HG03469 (cell line): ENCODE results near the gene NATD1.
"Not testable (repeated sequence)": the region's sequence is repeated elsewhere in the genome, so short reads cannot be mapped to it uniquely, and the experiment has no call there.

Experiments used
- ATAC-seq: cut with Tn5 transposase; IDR thresholded peaks from one replicate; pipeline ENCODE4 v1.9.1; 2021; ENCODE audit warnings: mild to moderate bottlenecking, moderate library complexity, moderate number of reproducible peaks; ENCODE audit not compliant: unreplicated experiment

The NATD1 gene

DNA sequence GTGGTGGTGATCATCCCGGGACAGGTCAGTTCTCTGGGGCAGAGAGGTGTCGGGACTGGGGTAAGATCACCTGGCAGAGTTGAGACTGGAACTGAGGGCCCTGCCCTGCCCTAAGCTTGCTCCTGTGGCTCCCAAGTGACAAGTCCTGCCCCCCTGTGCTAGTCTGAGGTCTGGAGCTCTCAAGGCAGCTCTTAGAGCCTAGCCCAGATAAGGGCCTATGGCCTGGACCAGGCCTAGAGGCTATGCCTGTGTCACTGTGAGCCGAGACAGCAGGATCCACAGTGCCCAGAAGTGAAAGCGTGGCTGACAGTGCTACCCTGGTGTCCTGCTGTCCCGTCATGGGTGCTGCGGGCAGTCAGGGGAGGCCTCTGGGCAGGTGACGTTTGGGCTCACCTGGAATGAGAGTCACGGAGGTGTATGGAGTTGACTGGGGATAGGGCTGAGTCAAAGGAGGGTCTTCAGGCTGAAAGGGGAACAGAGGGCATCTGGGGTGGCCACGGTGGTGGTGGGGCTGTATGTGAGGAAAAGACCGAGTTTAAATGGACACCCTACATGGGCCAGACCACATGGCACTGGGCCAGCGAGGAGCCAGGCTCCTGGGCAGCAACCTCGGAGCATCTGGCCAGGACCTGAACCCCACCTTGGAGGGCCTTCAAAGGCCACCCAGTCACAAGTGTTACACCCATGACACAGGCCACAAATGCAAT lies 5.5 kb downstream of the NATD1 start:
- ATAC-seq: no peak

DNA sequence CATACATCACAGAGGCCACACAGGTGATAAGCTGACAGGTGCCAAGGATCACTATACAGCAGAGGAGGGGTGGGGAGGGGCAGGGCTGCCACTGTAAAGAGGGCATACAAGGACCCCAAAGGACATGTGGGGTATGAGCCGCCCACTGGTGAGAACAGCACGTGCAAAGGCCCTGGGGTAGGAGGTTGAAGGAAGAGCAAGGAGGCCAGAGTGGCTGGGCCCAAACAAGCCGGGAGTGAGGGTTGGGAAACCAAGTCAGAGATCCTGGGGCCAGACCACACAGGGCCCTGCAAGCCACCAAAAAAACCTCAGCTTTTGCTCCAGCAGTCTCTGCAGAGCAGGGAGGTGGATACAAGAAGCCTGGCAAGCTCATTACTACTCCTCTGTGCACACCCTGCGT lies 6.5 kb downstream of the NATD1 start:
- no peak for ATAC-seq

DNA sequence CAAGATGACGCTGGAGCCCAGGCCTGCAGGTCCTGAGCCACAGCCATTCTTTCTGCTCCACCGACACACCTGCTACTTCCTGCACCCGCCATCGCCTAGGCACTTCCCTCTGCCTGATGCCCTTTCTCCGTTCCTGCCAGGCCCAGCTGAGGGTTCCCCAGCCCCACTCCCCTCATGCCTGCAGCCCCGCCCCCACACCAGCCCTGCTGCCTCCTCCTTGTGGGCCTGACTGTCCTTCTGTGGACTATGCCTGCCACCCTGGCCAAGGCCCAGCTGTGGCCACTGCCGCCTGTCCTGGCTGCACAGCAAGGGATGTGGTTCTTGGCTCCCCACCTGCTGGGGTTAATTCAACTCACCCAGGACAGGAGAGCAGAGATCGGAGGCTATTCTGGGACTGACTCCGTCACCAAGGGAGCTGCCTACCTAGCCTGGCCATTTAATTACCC lies 7.5 kb downstream of the NATD1 start:
- no peak for ATAC-seq

DNA sequence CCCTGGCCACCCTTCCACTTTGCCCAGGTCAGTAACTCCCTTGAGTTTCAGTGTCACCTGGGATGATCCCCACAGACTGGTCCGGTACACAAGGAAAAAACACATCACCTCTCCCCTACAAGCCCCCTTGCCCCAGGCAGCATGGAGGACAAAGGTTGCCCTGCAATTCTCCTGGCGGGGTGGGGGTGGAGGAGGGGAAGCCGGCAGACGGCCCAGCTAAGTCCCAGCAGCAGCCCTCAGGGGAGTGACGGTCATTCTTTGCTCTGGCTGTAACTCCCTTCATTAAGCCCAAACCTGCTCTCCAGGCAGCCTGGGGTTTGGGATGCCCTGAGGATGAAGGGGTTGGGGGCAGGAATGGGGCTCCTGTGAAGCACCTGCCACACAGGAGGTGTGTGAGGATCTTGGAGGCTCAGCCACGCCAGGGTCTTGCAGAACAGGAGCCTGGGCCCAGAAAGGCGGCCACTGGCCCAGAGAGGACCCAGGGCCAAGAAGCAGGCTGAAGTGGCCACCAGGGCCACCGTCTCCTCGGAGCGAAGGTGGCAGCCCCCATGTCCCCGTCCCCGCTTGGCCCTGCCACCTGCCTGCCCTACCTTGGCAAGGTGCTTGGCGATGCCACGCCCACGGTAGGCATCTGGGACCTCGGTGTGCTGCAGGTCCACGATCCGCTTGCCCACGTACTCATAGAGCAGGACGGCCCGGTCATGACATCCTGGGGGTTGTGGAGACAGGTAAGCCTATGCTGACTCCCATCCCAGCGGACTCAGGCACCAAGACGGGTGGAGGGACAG lies 9.5 kb downstream of the NATD1 start:
- no peak for ATAC-seq

DNA sequence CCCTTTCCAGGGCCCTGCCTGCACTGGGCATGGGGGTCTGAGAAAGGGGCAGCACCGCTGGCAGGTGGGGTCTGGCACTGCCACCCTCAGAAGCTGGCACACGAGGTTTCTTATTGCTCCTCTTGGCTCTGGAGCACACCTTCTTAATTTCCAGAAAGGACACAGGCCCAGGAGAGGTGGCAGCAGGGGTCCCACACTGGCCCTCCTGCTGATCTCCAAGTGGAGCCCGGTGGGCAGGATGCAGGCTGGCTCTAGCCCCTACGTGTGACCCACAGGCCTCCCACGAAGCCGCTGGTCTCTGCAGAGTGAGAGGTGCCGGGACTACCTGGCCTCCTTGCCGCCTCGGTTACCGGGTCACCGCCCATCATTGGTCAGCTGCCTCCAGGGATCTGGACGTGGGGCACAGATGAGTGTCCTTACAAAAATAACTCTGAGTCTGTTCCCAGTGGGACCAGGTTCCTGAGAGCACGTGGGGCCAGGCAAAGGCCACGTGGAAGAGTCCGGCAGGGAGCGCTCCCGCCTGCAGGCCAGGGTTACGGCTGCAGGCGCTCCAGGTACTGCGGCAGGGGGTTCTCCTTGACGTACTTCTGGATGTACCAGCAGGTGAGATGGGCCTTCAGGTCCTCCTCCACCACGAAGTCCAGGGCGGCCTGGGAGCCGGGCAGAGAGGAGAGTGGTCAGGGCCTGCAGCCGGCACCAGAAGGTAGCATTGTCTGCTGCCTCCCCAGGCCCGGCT lies 10.3 kb downstream of the NATD1 start:
- no peak for ATAC-seq

DNA sequence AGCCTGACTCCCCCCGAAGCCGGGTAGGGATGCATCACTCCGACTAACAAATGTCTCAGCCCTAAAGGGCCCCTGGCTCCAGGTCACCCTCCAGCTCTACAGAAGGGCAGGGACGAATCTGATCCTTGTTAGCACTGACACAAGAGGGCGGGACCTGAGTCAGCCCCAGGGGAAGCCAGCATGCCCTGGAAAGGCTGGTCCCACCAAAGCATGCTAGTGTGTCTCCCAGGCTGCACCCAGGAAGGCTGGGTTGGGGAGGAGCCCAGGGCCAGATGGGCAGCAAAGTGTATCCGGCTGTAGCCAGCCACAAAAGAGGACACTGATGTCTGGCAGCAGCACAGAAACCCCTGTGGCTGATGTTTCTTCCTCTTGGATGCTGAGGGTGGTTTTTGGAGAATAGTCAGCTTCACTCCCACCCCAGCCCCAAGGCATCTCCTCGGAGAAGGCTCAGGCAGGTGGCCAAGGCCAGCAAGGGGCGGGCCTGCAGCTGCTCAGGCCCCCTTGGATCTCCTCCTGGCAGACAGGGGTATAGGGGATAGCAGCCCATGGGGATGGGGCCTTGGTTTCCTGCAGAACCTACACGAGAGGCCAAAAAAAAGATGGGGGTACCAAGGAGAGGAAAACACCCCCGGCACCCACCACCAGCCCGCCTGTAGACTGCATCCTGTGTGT lies 11.0 kb downstream of the NATD1 start:
- ATAC-seq: no peak

DNA sequence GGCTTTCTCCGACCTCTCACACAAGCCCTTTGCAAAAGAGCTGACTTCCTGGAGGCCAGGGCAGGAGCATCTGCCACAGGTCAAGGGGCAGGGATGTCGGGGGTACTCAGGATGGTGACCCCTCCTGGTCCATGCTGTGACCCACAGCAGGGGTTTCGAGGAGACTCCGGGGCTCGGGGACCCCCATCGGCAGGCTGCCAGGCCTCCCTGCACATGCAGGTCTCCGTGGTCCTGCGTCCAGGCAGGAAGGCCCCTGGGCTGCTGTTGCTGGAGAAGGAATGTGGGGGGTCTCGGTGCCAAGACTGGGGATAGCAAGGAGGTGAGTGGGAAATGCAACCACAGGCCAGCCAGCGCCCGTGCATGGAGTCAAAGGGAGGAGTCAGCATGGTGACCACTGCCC lies 11.6 kb downstream of the NATD1 start:
- ATAC-seq: no peak

DNA sequence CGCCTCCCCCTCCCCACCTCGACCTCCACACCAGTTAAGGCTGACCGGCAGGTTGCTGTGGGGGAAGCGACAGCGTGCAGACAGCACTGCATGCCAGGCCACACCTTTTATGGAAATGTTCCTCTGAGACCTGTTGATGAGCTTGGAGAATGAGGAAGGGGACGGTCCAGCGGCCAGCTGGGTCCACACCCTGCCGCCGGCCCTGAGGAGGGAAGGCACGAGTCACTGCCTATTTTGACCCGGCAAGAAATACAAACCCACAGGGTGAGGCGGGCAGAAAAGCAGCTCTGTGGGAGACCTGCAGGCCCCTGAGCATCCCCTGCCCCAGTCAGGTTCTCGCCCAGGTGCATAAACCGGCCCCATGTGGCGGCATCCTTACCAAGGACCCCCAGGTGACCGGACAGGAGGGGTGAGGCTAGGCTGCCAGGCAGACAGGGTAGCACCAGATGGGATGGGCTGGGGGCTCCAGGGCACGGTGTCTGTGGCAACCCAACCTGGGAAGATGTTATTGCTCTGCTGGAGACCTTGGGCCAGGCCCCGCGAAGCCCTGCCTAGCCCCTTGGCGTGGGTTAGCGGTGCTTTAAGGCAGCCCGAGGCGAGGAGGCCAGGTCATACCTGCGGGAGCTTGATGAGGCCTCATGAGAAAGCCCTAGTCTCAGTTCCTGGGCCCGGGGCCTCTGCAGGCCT lies 12.7 kb downstream of the NATD1 start:
- no peak for ATAC-seq

DNA sequence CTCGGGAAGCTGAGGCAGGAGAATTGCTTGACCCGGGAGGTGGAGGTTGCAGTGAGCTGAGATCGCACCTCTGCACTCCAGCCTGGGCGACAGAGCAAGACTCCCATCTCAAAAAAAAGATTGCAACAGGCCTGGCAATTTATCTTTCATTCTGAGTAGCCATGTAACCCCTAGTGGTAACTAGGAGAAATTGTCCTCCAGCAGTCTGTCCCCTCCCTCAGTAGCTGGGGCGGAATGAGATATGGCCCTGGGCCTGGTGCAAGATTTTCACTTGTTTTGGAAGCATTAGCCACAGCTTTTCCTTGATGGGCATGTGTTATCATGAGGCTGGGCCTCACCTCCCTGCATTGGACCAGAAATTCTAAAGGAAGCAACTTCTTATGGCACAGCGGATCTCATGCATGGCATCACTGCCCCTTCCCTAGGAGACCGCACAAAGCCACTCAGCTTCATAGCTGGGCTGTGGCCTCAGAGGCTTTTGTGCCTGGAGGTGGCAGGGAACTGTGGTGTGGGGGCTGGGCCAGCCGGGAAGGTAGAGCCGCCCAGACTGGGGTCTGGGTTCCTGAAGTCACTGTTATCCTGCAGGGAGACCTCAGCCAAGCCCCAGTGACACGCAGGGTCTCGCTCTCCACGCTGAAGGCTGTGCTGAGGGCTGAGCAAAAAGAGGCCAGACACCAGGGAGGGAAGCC lies 13.4 kb downstream of the NATD1 start:
- ATAC-seq: no peak

DNA sequence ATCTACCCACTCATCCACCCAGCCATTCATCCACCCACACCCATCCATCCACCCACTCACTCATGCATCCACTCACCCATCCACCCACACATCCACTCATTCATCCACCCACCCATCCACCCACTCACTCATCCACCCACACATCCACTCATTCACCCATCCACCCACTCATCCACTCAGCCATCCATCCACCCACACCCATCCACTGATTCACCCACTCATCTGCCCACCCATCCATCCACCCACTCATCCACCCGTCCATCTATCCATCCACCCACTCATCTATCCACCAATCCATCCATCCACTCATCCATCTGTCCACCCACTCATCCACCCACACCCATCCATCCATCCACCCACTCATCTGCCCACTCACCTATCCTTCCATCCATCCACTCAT lies 17.3 kb downstream of the NATD1 start:
- no peak for ATAC-seq

DNA sequence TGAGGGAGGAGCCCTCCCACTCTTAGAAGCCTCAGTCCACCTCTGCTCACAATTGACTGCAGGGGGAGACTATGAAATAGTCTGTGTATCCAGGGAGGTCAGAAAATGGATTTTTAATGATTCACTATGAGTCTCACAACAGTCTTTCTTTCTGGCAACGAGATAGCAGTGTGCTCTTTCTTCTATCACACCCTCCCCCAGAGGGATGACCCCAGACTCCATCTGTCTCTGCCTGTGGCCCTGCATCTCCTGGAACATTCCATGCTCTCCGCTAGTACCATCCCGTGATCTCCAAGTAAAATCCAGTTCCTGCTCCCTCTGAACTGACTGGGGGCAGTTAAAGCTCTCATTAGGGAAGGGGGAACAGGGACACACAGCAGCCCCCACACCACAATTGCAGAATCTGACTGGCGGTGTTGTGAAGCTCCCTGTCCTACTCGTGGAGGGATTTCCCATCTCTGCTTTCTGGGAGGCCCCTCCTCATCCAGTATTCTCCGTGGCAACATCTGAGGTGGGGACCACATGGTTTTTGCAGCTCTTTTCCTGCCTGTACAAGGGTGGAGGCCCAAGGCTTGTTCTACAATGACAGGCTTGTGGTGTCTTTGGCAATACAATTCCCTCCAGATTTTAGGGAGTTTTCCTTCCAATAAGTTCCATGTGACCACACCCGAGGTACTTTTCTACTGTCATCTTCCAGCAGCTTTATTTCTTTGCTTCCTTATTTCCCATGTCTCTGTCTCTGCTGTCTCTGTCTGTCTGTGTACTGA lies 19.4 kb downstream of the NATD1 start:
- no peak for ATAC-seq

DNA sequence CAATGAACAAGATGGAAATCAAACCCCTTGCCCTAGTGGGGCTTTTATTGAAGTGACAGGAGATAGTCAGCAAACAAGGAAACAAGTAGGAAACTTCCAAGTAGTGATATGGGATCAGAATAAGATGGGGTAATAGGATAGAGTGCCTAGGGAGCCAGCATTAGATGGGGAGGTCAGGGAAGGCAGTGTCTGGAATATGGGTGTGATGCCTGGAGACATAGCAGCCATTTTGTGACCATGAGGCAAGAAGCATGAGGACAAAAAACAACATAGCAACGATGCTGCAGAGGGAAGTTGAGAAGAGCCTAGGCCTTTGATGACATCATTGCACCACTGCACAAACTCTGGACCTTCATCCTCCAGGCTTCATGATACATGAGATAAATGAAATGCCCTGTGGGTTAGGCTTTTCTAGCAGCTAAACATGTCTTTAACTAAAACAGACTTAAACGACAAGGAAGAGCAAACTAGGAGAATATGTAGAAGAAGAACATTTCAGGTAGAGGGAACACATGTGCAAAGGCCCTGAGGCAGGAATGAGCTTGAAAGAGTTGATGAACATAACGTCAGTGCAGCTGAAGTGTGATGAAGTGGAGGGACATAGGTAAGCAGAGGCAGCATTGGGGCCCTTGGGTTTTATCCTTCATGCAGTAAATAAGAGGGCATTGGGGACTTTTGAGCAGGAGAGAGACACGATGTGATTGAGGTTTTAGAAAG lies 21.0 kb downstream of the NATD1 start:
- ATAC-seq: no peak

DNA sequence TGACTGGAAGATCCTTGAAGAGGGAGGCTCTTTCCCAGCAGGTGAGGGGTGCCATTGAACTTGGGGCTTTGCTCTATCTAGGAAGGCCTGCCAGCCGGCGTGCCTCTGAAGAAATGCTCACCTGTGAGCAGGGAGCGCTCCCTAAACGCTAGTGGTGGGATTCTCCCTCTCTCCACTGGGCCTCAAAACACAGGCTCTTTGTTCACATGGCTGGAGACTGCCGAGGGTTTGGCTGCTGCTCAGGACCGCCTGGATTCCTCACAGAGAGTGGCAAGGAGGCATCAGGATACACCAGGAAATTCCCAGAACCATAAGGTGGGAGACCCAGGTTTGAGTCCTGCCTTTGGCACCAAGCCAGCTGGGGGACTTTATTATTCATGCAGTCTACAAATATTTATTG lies 21.7 kb downstream of the NATD1 start:
- ATAC-seq: no peak

DNA sequence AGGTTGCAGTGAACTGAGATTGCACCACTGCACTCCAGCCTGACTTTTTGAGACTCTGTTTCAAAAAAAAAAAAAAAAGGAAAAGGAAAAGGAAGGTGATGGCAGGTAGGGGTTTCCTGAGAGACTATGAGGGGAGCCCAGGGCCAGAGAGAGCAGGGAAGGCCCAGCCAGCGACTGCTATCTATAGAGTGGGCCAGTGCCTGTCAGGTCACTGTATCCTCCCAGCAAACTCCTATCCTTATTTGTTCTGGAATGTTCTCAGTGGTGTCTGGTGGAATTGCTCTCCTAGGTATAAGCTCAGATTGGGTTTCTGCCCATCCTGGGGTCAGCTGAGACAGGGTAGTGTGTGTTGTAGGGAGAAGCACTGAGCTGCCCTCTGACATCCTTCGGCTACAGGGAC lies 24.4 kb downstream of the NATD1 start:
- ATAC-seq: no peak

DNA sequence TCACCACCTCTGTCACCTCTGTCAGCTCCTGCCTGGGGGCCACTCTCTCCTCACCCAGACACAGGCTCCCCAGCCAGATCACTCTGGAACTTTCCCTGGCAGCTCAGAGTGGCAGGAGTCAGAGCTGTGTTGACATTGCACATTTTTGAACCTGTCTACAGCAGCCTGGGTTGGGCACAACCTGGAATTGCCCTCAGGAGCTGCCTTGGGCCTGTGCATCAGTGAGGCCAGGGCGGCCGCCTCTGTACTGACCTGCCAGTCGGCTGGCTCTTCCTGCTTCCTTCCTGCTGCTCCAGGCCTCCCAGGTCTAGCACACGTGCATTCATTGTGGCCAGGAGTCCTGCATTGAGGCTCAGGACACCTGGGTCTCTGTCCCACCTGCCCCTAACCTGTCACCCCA lies 25.1 kb downstream of the NATD1 start:
- no peak for ATAC-seq

DNA sequence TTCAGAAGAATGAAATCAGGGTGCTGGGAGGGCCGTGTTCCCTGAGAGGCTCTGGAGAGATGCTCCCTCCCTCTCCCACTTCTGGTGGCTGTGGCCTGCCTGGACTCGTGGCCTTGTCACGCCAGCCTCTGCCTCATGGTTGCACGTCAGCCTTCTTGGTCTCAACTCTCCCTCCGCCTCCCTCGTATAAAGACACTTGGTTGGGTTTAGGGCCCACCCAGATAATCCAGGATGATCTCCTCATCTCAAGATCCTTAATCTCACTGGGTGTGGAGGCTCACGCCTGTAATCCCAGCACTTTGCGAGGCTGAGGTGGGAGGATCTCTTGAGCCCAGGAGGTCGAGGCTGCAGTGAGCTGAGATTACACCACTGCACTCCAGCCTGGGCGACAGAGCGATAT lies 25.9 kb downstream of the NATD1 start:
- ATAC-seq: not testable (repeated sequence)

DNA sequence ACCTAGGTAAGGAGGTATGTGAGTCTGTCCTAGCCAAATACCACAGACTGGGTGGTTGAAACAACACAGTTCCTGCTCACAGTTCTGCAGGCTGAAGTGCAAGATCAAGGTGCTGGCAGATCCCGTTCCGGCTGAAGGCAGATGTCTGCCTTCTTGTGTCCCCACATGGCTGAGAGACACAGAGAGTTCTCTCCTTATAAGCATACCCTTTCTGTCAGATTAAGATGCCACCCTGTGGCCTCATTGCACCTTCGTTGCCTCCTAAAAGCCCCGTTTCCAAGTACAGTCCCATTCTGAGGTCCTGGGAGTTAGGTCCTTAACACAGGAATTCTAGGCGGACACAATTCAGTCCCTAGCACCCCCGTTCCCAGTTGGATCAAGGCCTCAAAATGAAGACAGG lies 30.1 kb downstream of the NATD1 start:
- ATAC-seq: no peak

DNA sequence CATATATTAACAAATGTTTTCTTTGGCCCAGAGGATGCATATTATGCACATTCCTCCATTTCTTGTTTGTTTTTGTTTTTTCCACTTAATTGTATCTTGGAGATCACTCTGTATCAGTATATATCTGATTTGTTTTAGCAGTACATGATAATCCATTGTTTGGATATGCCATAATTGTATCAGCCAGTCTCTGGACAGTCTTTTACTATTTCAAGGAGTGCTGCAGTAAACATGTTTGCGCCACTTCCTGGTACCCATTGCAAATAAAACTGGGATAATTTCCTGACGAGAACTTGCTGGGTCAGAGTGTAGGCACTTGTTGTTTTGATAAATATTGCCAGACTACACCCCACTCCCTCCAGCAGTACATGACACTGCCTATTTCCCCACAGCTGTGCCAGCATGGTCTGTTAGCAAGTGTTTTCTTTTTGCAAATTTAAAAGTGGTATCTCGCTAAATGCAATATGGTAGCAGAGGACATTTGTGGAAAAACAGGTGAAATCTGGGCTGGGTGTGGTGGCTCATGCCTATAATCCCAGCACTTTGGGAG lies 34.3 kb downstream of the NATD1 start:
- no peak for ATAC-seq
